Panc1 (cell line): ENCODE results near the gene PGF. TPM values are rescaled to one million over a fixed set of nuclear protein-coding genes. Genes with fewer than 3 reads are reported as not detected.

Source experiments
- ATAC-seq: fragments of 200-7000 bp; cut with Tn5 transposase; 2 replicates; pipeline ENCODE4 v1.9.1; 2020; ENCODE audit warnings: mild to moderate bottlenecking, moderate library complexity
- BruUV-seq: library from RNA; stranded (reverse); fragments of 400-500 nt; replicated peaks from 2 replicates; lab custom pipeline; 2021; lab: Mats Ljungman, UMichigan
- CTCF ChIA-PET: fragments of 300-600 bp; sonication (Branson Sonifier 250); formaldehyde crosslinking; loops from one replicate; lab custom pipeline; 2022; ENCODE audit warnings: antibody characterized with exemption; lab: Charles Lee
- POLR2A ChIA-PET: fragments of 300-600 bp; sonication (Branson Sonifier 250); formaldehyde crosslinking; loops from one replicate; lab custom pipeline; 2022; ENCODE audit warnings: antibody characterized with exemption; lab: Charles Lee
- DNase-seq: peaks from one replicate; pipeline ENCODE4 v3.0.0-alpha.2; 2010; ENCODE audit warnings: low read depth, low spot score
- H3K27ac ChIP-seq: 2 replicates; pipeline ENCODE4 v1.5.1; 2011; ENCODE audit warnings: mild to moderate bottlenecking, low read length, inconsistent platforms
- H3K27me3 ChIP-seq: fragments of 200-500 bp; sonication (Bioruptor generic); 2 replicates; pipeline ENCODE4 v1.6.0; 2014; ENCODE audit warnings: low read length, inconsistent platforms; ENCODE audit not compliant: control insufficient read depth, insufficient read depth
- H3K36me3 ChIP-seq: fragments of 200-500 bp; sonication (Bioruptor generic); 2 replicates; pipeline ENCODE4 v1.5.1; 2014; ENCODE audit warnings: inconsistent platforms, mild to moderate bottlenecking, low read length, moderate library complexity; ENCODE audit not compliant: control insufficient read depth, insufficient read depth
- H3K4me1 ChIP-seq: 2 replicates; pipeline ENCODE4 v1.5.1; 2011; ENCODE audit warnings: inconsistent platforms, mild to moderate bottlenecking, low read length, moderate library complexity; ENCODE audit not compliant: control insufficient read depth, insufficient read depth
- H3K4me3 ChIP-seq, 2 experiments: 2 replicates each; pipeline ENCODE4 v1.5.1; 2011 to 2012; ENCODE audit warnings: low read depth in 2 of 2, low read length in 2 of 2, mild to moderate bottlenecking in 2 of 2, inconsistent platforms in 1 of 2, moderate library complexity in 1 of 2
- H3K9me3 ChIP-seq: fragments of 200-500 bp; sonication (Bioruptor generic); 2 replicates; pipeline ENCODE4 v1.5.1; 2014; ENCODE audit warnings: low read depth, mild to moderate bottlenecking, inconsistent platforms, low read length, moderate library complexity; ENCODE audit not compliant: control insufficient read depth, insufficient read depth
- POLR2AphosphoS5 ChIP-seq: IDR thresholded peaks from 2 replicates; pipeline ENCODE4 v1.6.1; 2012; ENCODE audit warnings: mild to moderate bottlenecking, low read depth, low read length, moderate library complexity
- SIN3A ChIP-seq: IDR thresholded peaks from 2 replicates; pipeline ENCODE4 v1.6.1; 2012; ENCODE audit warnings: low read depth, mild to moderate bottlenecking, low read length, moderate library complexity, borderline replicate concordance; ENCODE audit not compliant: insufficient read depth
- TCF7L2 ChIP-seq: IDR thresholded peaks from 2 replicates; pipeline ENCODE4 v1.6.1; 2011; ENCODE audit warnings: mild to moderate bottlenecking, low read depth, low read length, inconsistent platforms
- in situ Hi-C: cut with HindIII; loops from 2 replicates; pipeline ENCODE4 v1.10.0; 2016; ENCODE audit warnings: low sequenced_read_pairs, low pct_unique_long_range_greater_than_20kb
- intact Hi-C: fragments of 100-400 bp; cut with micrococcal nuclease; formaldehyde crosslinking; loops from one replicate; pipeline ENCODE4 v1.10.0; 2022; ENCODE audit not compliant: unreplicated experiment
- total RNA-seq: library from RNA; stranded (reverse); gene quantifications from one replicate; pipeline ENCODE4 v1.2.1, GENCODE V29; 2021; ENCODE audit not compliant: unreplicated experiment
- TF ChIP-seq, protein P1 (sequence below), 2 experiments: IDR thresholded peaks; 2 replicates each; pipeline ENCODE4 v1.6.1; 2011 to 2012; ENCODE audit warnings: low read depth in 2 of 2, control low read depth in 1 of 2, low read length in 1 of 2, mild to moderate bottlenecking in 1 of 2, moderate library complexity in 1 of 2; ENCODE audit not compliant: insufficient read depth in 1 of 2
- TF ChIP-seq, protein P2 (sequence below): fragments of 450-650 bp; IDR thresholded peaks from 2 replicates; pipeline ENCODE4 v1.5.1; 2017; ENCODE audit warnings: mild to moderate bottlenecking

PGF gene
- total RNA-seq, 1 experiment from 2014 or later = 7.3 TPM

DNA sequence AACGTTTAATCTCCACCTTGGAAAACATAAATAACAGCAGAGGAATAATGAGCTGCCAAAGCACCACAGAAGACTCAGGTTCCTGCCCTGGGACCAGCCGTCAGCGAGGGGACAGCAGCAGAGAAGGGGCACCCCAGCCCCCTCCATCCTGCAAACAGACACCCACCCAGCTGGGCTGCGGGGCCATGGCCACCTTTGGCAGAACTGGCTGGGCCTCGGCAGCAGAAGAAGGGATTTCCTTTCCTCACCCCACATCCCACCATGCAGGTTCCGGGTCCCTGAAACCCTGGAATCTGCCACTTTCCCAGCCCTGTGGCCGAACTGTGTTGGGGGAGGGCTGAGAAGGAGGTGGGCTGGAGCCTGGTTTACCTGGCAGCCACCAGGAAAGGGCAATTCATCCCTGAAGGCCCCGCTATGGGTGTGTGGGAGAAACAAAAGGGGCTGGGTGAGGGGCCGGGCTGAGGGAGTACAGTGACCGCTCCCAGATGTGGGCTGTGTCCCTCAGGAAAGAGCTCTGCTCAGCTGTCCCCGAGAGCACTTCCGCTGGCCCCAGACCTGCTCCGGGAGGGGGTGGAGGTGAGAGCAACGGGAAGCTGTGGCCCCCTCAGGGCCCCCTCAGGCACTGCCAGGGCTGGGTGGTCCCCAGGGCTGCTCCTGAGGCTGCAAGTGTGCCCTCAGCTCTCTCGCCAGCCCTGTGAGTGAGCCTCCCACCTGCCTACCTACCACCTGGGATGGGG, 3.8 kb downstream of the PGF start:
- intact Hi-C loops (no loop called here), in situ Hi-C loops (no loop called here)
- no peak for ATAC-seq

DNA sequence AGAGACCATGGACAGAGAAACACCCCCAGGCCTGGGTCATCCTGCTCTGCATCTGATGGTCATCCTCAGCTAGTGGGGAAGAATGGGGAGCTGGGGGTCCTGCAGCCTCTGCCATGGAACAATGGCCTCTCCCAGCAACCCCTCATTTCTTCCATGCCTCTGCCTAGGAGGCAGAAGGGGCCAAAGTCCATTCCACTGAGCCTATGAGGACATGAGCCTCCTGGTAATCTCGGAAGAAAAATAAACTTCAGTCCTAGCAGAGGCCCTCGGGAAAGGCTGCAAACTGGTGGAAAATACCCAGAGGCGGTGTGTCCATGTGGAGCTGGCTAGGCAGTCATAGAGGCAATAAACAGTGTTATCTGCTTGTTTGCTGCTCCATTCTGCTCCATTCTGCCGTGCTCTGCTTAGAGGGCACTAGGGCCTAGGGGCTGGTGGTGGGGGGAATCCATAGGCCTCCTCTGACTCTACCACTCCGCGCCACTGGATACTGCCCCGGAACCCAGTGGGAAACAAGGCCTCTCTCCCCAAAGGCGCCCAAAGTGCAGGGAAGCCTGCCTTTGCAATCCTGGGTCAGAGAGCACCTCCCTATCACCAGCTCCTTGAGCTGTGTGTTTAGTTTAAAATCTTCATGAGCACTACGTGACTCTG, 4.5 kb downstream of the PGF start:
- H3K4me3 ChIP-seq = no peak overlapping the region
- in situ Hi-C loops = no loop called here
- DNase-seq (no peak), ATAC-seq (no peak)
- POLR2A ChIA-PET = no interaction called here
- no peak for TF ChIP-seq POLR2AphosphoS5
- TF ChIP-seq SIN3A = no peak
- no peak for TF ChIP-seq TCF7L2
- TF ChIP-seq, protein P1, sequence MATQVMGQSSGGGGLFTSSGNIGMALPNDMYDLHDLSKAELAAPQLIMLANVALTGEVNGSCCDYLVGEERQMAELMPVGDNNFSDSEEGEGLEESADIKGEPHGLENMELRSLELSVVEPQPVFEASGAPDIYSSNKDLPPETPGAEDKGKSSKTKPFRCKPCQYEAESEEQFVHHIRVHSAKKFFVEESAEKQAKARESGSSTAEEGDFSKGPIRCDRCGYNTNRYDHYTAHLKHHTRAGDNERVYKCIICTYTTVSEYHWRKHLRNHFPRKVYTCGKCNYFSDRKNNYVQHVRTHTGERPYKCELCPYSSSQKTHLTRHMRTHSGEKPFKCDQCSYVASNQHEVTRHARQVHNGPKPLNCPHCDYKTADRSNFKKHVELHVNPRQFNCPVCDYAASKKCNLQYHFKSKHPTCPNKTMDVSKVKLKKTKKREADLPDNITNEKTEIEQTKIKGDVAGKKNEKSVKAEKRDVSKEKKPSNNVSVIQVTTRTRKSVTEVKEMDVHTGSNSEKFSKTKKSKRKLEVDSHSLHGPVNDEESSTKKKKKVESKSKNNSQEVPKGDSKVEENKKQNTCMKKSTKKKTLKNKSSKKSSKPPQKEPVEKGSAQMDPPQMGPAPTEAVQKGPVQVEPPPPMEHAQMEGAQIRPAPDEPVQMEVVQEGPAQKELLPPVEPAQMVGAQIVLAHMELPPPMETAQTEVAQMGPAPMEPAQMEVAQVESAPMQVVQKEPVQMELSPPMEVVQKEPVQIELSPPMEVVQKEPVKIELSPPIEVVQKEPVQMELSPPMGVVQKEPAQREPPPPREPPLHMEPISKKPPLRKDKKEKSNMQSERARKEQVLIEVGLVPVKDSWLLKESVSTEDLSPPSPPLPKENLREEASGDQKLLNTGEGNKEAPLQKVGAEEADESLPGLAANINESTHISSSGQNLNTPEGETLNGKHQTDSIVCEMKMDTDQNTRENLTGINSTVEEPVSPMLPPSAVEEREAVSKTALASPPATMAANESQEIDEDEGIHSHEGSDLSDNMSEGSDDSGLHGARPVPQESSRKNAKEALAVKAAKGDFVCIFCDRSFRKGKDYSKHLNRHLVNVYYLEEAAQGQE (IDR thresholded peaks at IDR 0.05; ENCODE audit: insufficient read depth in 1 of 2, low read depth in 2 of 2, low read length in 1 of 2) = no peak
- TF ChIP-seq, protein P2, sequence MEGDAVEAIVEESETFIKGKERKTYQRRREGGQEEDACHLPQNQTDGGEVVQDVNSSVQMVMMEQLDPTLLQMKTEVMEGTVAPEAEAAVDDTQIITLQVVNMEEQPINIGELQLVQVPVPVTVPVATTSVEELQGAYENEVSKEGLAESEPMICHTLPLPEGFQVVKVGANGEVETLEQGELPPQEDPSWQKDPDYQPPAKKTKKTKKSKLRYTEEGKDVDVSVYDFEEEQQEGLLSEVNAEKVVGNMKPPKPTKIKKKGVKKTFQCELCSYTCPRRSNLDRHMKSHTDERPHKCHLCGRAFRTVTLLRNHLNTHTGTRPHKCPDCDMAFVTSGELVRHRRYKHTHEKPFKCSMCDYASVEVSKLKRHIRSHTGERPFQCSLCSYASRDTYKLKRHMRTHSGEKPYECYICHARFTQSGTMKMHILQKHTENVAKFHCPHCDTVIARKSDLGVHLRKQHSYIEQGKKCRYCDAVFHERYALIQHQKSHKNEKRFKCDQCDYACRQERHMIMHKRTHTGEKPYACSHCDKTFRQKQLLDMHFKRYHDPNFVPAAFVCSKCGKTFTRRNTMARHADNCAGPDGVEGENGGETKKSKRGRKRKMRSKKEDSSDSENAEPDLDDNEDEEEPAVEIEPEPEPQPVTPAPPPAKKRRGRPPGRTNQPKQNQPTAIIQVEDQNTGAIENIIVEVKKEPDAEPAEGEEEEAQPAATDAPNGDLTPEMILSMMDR = no peak
- no TSS peak for BruUV-seq
- no peaks in the 10 kb centered on the region for H3K27me3 ChIP-seq
- intact Hi-C loops = no loop called here
- H3K36me3 ChIP-seq = no peaks in the 10 kb centered on the region
- no peaks in the 10 kb centered on the region for H3K9me3 ChIP-seq
- CTCF ChIA-PET = no interaction called here
- no peak overlapping the region for H3K27ac ChIP-seq
- H3K4me1 ChIP-seq = peaks cover 10% of the 10 kb centered on the region; the same call in 1 of the 2 replicates

More for the DNA sequence above, 3.8 kb downstream of the PGF start:
- CTCF ChIA-PET = no interaction called here
- H3K27ac ChIP-seq = no peak overlapping the region
- TF ChIP-seq POLR2AphosphoS5 (no peak), SIN3A (no peak), TCF7L2 (no peak)
- TF ChIP-seq, protein P1 (IDR thresholded peaks at IDR 0.05; ENCODE audit: insufficient read depth in 1 of 2, low read depth in 2 of 2, low read length in 1 of 2) = no peak
- TF ChIP-seq, protein P2 = no peak
- no peaks in the 10 kb centered on the region for H3K9me3 ChIP-seq
- BruUV-seq = no TSS peak
- no peak overlapping the region for H3K4me3 ChIP-seq
- DNase-seq = no peak
- POLR2A ChIA-PET = no interaction called here
- peaks cover 11% of the 10 kb centered on the region; the same call in 1 of the 2 replicates for H3K4me1 ChIP-seq
- H3K36me3 ChIP-seq = no peaks in the 10 kb centered on the region
- H3K27me3 ChIP-seq = no peaks in the 10 kb centered on the region
